ENCODE measurements around the gene CLEC17A.
"Not testable (repeated sequence)": the region's sequence is repeated elsewhere in the genome, so short reads cannot be mapped to it uniquely, and the experiment has no call there.

CLEC17A gene, protein sequence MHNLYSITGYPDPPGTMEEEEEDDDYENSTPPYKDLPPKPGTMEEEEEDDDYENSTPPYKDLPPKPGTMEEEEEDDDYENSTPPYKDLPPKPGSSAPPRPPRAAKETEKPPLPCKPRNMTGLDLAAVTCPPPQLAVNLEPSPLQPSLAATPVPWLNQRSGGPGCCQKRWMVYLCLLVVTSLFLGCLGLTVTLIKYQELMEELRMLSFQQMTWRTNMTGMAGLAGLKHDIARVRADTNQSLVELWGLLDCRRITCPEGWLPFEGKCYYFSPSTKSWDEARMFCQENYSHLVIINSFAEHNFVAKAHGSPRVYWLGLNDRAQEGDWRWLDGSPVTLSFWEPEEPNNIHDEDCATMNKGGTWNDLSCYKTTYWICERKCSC

DNA sequence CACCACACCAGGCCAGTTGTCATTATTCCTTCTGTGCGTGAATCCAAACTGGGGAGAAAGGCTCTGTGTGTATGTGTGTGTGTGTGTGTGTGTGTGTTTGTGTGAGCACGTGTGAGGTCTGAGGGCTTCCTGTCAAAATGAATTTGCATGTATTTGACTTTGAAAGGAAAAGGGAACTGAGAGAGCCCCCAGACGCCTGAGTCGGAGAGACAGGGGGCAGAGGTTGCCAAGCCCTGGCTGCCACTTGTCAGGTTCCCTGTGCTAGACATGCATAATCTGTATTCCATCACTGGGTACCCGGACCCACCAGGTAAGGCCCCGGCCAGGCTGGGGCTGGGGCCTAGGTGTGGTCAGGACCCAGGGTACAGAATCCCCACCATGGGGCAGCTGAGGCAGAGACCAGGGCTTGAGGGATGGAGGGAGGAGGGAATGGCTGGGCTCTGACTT is at the start of gene CLEC17A:
Gene CLEC17A, plus strand, starts transcription at position 191 of the 447 bp plus-strand sequence. Its CDS starts 77 bp downstream, at position 268.
- DNase-seq (ENCODE audit: low spot score), result no peak

DNA sequence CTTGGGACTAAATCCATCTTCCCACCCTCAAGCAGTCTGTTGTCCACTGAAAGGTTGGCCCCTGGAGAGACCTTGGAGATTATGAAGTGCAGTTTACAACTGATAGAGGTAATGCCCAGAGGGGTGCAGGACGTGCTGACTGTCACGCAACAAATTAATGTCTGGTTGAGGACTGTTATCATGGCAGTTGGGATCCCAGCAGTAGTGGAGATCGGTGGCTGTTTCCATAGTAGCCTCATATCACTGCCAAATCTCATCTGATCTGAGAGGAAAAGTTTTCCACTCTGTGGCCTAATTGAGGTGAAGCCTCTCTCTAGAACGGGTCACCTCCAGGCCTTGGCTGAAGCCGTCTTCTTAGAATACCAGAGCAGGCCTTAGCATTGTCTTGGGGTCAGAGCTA is 49.4 kb upstream of the CLEC17A start:
- DNase-seq (ENCODE audit: low spot score), result no peak

GRCh38 chr19:14536926-14537692 is 45.8 kb upstream of the CLEC17A start:
- DNase-seq (ENCODE audit: low spot score), result no peak

DNA sequence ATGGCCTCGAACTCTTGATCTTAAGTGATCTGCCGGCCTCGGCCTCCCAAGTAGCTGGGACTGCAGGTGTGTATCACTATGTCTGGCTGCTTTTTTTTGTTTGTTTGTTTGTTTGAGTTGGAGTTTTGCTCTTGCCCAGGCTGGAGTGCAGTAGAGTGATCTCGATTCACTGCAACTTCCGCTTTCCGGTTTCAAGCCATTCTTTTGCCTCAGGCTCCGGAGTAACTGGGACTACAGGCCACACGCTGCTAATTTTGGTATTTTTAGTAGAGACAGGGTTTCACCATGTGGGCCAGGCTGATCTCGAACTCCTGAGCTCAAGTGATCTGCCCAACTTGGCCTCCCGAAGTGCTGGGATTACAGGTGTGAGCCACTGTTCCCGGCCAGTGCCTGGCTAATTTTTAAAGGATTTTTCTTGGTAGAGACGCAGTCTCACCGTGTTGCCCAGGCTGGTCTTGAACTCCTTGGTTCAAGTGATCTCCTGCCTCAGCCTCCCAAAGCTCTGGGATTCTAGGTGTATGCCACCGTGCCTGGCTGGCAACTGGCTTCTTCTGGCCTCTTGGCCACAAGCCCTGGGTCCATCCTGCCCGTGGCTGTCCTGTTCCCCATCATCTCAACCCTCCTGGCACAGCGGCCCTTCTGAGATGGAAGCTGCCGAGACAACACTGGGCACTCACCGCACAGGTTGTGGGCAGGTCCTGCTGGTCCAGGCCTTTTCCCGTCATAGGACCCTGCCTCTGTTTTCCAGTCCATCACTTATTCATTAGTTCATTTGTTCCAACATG is 42.0 kb upstream of the CLEC17A start:
- DNase-seq (ENCODE audit: low spot score), result no peak

DNA sequence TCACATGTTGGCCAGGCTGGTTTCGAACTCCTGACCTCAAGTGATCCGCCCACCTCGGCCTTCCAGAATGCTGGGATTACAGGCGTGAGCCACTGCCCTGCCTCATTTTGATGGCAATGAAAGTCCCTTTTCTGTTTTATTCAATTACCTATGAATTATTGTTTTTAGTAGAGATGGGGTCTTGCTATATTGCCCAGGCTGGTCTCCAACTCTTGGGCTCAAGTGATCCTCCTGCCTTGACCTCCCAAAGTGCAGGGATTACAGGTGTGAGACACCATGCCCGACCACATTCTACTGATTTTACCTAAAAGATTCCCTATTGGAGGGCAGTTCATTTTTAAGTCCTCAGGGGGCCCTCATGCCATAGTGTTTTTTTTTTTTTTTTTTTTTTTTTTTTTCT is 40.9 kb upstream of the CLEC17A start:
- DNase-seq (ENCODE audit: low spot score), result not testable (repeated sequence)

DNA sequence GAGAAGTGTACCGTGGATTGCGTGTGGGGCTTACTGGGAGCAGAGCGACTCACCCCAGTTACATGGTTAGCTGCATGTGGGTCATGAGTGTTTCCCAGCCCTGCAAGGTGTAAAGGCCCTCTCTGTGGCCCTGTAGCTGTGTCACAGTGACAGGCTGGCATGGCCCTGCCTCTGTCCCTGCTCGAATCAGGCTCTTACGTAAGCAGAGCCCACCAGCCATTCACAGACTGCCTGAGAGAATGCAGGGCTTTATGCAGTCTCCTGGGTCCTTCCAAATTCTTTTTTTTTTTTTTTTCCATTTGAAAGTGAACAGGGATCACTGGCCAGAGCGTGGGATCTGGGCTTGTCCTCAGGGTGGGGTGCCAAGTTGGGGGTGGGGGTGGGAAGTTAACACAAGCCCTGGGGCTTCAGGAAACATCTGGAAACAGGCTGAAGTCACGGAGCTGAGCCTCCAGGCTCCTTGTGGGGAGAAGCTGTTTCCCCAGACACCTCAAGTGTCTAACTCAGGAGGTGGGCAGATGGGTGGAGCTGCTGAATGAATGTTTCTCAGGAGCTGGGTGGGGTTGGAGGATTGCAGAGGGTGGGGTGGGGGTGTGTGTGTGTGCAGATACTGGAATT is 40.1 kb upstream of the CLEC17A start:
- DNase-seq (ENCODE audit: low spot score), result peak; percentile 16

- DNase-seq (ENCODE audit: low spot score), result no peak
These were observed 38.8 kb upstream of the CLEC17A start for GRCh38 chr19:14544047-14544446.

GRCh38 chr19:14544977-14545715 is 37.7 kb upstream of the CLEC17A start:
- DNase-seq (ENCODE audit: low spot score), result no peak

GRCh38 chr19:14545716-14546082 is 37.2 kb upstream of the CLEC17A start:
- no peak for DNase-seq (ENCODE audit: low spot score)

DNA sequence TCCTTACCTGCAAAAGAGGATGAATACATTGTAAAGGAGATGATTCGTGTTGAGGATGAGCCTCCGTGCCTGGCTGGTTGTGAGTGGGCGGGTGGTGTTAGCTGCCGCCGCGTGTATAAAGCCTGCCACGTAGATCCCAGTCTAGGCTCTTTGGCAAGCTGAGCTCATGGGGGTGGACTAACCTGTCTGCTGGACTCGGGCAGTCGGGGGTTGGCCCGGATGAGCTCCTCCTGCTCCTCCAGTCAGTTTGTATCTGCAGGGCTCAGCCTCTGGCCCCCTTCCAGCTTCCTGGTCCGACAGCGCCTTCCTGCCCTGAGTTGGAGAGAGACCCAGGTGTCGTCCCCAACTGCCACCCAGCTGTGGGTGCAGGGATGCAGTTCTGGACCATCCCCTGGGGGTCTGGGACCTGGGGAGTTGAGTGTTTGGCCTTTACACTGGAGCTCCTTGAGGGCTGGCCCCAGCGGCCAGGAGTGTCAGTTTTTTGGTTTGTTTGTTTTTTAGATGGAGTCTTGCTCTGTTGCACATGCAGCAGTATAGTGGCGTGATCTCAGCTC is 32.6 kb upstream of the CLEC17A start:
- no peak for DNase-seq (ENCODE audit: low spot score)

GRCh38 chr19:14551134-14552005 is 31.5 kb upstream of the CLEC17A start:
- DNase-seq (ENCODE audit: low spot score), result not testable (repeated sequence)

DNA sequence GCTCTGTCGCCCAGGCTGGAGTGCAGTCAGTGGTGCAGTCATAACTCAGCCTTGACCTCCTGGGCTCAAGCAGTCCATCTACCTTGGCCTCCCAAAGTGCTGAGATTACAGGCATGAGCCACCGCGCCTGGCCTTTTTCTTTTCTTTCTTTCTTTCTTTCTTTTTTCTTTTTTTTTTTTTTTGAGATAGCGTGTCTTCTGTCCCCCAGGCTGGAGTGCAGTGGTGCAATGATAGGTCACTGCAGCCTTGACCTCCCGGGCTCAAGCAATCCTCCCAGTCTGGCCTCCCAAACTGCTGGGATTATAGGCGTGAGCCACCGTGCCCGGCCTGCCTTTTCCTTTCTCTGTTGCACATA is 30.9 kb upstream of the CLEC17A start:
- not testable (repeated sequence) for DNase-seq (ENCODE audit: low spot score)

DNA sequence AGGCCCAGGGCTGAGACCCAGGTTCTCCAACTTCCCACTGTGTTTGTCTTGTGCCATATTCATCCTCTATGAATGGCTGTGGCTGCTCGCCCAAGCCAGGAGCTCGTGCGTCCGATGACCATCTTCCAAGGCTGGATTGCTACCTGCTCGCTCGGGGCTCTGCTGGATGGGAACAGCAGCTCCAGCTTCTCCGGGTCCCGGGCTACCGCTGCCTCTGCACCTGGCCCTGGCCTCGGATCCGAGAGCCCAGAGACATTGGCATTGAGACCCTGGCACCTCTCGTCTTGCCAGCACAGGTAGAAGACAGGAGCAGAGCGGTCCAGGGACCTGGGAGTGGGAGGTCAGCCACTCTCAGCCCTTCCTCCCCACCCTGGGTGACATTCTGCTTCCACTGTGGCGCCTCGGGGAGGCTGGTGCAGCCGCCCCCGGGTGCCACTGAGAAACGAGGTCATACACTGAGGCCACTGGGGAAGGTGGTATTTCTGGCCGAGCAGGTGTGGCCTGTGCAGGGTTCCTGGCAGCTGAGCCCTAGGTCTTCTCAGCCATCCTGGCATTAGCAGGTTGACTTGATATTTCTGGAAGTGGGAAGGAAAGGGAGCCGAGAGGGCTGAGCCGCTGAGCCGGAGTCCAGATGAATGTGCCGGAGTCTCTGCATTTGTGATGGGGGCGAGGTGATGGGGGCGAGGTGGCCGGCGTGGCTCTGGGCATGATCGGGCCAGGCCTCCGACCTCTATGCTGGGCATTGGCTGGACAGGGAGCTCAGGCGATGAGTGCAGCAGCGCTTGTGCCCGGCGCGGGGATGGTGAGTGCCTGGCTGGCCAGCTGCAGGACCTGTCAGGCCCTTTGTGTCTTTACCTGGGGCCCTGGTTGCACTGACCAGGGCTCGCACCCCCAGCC is 29.6 kb upstream of the CLEC17A start:
- no peak for DNase-seq (ENCODE audit: low spot score)

DNA sequence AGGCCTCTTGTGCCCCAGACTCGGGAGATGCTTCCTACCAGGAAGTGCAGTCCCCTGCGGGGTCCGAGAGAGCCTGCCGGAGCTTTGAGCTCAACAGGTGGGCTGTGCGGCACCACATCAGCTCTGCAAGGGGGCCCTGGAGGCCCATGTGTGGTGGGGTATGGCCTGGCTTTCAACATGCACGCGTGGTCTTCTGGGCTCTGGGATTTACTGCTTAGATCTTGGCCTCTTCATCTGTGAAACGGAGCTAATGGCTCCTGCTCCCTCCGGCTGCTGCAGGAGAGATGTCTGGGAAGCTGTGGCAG is 29.0 kb upstream of the CLEC17A start:
- DNase-seq (ENCODE audit: low spot score), result no peak

- no peak for DNase-seq (ENCODE audit: low spot score)
These were observed 28.5 kb upstream of the CLEC17A start for GRCh38 chr19:14554382-14554812.

DNA sequence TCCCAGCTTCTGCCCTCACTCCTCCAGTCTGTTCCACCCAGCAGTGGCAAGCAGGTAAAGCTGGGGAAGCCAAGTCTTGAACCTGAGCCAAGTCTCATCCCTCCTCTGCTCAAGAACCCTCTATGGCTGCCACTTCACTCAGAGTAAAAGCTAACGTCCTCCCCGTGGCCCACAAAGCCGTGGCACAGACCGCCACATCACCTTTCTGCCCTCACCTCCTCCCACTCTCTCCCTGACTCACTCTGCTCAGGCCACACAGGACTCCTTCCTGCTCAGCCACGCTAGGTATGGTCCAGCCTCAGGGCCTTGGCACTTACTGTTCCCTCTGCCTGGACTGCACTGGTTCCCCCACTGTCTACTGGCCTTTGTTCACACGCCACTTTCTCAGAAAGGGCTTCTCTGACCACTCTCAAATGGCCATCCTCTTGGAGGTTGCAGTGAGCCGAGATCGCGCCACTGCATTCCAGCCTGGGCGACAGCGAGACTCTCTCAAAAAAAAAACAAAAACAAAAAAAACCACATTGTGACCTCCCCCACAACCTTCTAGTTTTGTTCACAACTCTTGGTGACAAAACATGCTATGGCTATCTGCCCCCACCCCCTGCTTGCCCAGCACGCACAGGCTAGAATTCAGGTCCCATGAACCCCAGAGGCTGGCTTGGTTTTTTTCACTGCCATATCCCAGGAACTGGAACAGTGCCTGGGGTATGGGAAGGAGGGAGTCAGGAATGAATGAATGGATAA is 26.8 kb upstream of the CLEC17A start:
- no peak for DNase-seq (ENCODE audit: low spot score)

- DNase-seq (ENCODE audit: low spot score), result peak; percentile 76
These were observed 26.2 kb upstream of the CLEC17A start for GRCh38 chr19:14556662-14557188.

- DNase-seq (ENCODE audit: low spot score), result no peak
These were observed 24.4 kb upstream of the CLEC17A start for GRCh38 chr19:14558370-14559066.

Measured in LoVo (cell line).